ENCODE measurements around the gene DOK1.
A peak's percentile ranks its signal among the peaks of the same experiment; 100 is the strongest.

The DOK1 gene

GRCh38 chr2:74512744-74513604 is 41.5 kb upstream of the DOK1 start:
- WGBS = 2% methylated on average over 34 of the region's 36 CpGs

GRCh38 chr2:74513605-74514367 is 40.7 kb upstream of the DOK1 start:
- Histone ChIP-seq H2BK15ac (ENCODE audit: low read depth, poor library complexity, severe bottlenecking) (no peak overlapping the region), H3K27me3 (ENCODE audit: control insufficient read depth in 1 of 2, insufficient read depth in 1 of 2, low read length in 2 of 2) (peaks cover 83 to 91% of the 10 kb centered on the region in 2 experiments), H2BK5ac (ENCODE audit: low read depth, low read length, poor library complexity, severe bottlenecking) (no peak overlapping the region), H3K18ac (ENCODE audit: low read depth in 1 of 2, low read length in 2 of 2) (no peak overlapping the region), H3K27ac (ENCODE audit: low read length, poor library complexity, severe bottlenecking) (no peak overlapping the region), H3K4me1 (ENCODE audit: control insufficient read depth, insufficient read depth, low read depth, low read length) (peaks cover 18% of the 10 kb centered on the region), H4K91ac (ENCODE audit: low read length) (peak overlapping the region; percentile 20), H3K36me3 (ENCODE audit: control insufficient read depth in 1 of 2, insufficient read depth in 2 of 2, low read depth in 1 of 2, low read length in 2 of 2) (peaks cover 0 to 3% of the 10 kb centered on the region in 2 experiments), H3K4me3 (ENCODE audit: insufficient read depth in 1 of 2, low read depth in 1 of 2, low read length in 2 of 2) (no peak overlapping the region), H3K23ac (ENCODE audit: low read length in 2 of 2) (peak overlapping the region in 1 of 2 experiments; percentile 79), H3K79me1 (replicated peaks; ENCODE audit: low read length, poor library complexity, severe bottlenecking) (no peaks in the 10 kb centered on the region), H2AK5ac (ENCODE audit: low read length, severe bottlenecking) (no peak overlapping the region), H3K4ac (ENCODE audit: low read depth in 1 of 2, low read length in 2 of 2) (no peak overlapping the region), H2BK120ac (ENCODE audit: low read depth, low read length) (no peak overlapping the region), H3K9ac (ENCODE audit: low read length) (no peak overlapping the region), H4K8ac (ENCODE audit: low read length) (no peak overlapping the region), H3K4me2 (ENCODE audit: low read length, poor library complexity, severe bottlenecking) (no peak overlapping the region), H2BK12ac (ENCODE audit: low read length in 2 of 2) (peak overlapping the region in 1 of 2 experiments; percentile 34), H3K14ac (ENCODE audit: low read length in 2 of 2) (no peak overlapping the region), H3K9me3 (ENCODE audit: control insufficient read depth, low read length) (no peaks in the 10 kb centered on the region), H2AFZ (ENCODE audit: low read depth, low read length) (no peak overlapping the region)
- WGBS = 3% methylated on average over 49 of the region's 52 CpGs
- DNase-seq = peak; percentile 35

More at GRCh38 chr2:74512744-74513604, 41.5 kb upstream of the DOK1 start:
- no peak overlapping the region for H3K27ac ChIP-seq (ENCODE audit: low read length, poor library complexity, severe bottlenecking)
- H2AK5ac ChIP-seq (ENCODE audit: low read length, severe bottlenecking) = no peak overlapping the region
- peak overlapping the region in 1 of 2 experiments; percentile 77 for H3K23ac ChIP-seq (ENCODE audit: low read length in 2 of 2)
- no peak overlapping the region for H2AFZ ChIP-seq (ENCODE audit: low read depth, low read length)
- H3K4me3 ChIP-seq (ENCODE audit: insufficient read depth in 1 of 2, low read depth in 1 of 2, low read length in 2 of 2) = no peak overlapping the region
- no peak overlapping the region for H4K8ac ChIP-seq (ENCODE audit: low read length)
- H3K27me3 ChIP-seq (ENCODE audit: control insufficient read depth in 1 of 2, insufficient read depth in 1 of 2, low read length in 2 of 2) = peaks cover 75 to 83% of the 10 kb centered on the region in 2 experiments
- H3K79me1 ChIP-seq (replicated peaks; ENCODE audit: low read length, poor library complexity, severe bottlenecking) = no peaks in the 10 kb centered on the region
- H3K36me3 ChIP-seq (ENCODE audit: control insufficient read depth in 1 of 2, insufficient read depth in 2 of 2, low read depth in 1 of 2, low read length in 2 of 2) = peaks cover 0 to 3% of the 10 kb centered on the region in 2 experiments
- H4K91ac ChIP-seq (ENCODE audit: low read length) = no peak overlapping the region
- no peak overlapping the region for H3K18ac ChIP-seq (ENCODE audit: low read depth in 1 of 2, low read length in 2 of 2)
- DNase-seq = no peak
- H2BK15ac ChIP-seq (ENCODE audit: low read depth, poor library complexity, severe bottlenecking) = no peak overlapping the region
- H3K4ac ChIP-seq (ENCODE audit: low read depth in 1 of 2, low read length in 2 of 2) = no peak overlapping the region
- no peak overlapping the region for H2BK12ac ChIP-seq (ENCODE audit: low read length in 2 of 2)
- no peak overlapping the region for H2BK5ac ChIP-seq (ENCODE audit: low read depth, low read length, poor library complexity, severe bottlenecking)
- no peak overlapping the region for H2BK120ac ChIP-seq (ENCODE audit: low read depth, low read length)
- no peak overlapping the region for H3K9ac ChIP-seq (ENCODE audit: low read length)
- H3K9me3 ChIP-seq (ENCODE audit: control insufficient read depth, low read length) = no peaks in the 10 kb centered on the region
- H3K4me2 ChIP-seq (ENCODE audit: low read length, poor library complexity, severe bottlenecking) = no peak overlapping the region
- H3K14ac ChIP-seq (ENCODE audit: low read length in 2 of 2) = no peak overlapping the region
- H3K4me1 ChIP-seq (ENCODE audit: control insufficient read depth, insufficient read depth, low read depth, low read length) = peaks cover 21% of the 10 kb centered on the region

- H3K27me3 ChIP-seq (ENCODE audit: control insufficient read depth in 1 of 2, insufficient read depth in 1 of 2, low read length in 2 of 2) = peaks cover 92 to 98% of the 10 kb centered on the region in 2 experiments
- H2BK5ac ChIP-seq (ENCODE audit: low read depth, low read length, poor library complexity, severe bottlenecking) = no peak within 1 kb of the TSS
- no peaks in the 10 kb centered on the region for H3K79me1 ChIP-seq (replicated peaks; ENCODE audit: low read length, poor library complexity, severe bottlenecking)
- WGBS = 5% methylated on average over 71 of the region's 82 CpGs
- H3K9me3 ChIP-seq (ENCODE audit: control insufficient read depth, low read length) = no peaks in the 10 kb centered on the region
- H3K27ac ChIP-seq (ENCODE audit: low read length, poor library complexity, severe bottlenecking) = no peak within 1 kb of the TSS
- H2BK120ac ChIP-seq (ENCODE audit: low read depth, low read length) = no peak within 1 kb of the TSS
- H3K36me3 ChIP-seq (ENCODE audit: control insufficient read depth in 1 of 2, insufficient read depth in 2 of 2, low read depth in 1 of 2, low read length in 2 of 2) = peaks cover 0 to 3% of the 10 kb centered on the region in 2 experiments
- peaks cover 18% of the 10 kb centered on the region for H3K4me1 ChIP-seq (ENCODE audit: control insufficient read depth, insufficient read depth, low read depth, low read length)
- no peak within 1 kb of the TSS for H3K4ac ChIP-seq (ENCODE audit: low read depth in 1 of 2, low read length in 2 of 2)
- no peak within 1 kb of the TSS for H2AK5ac ChIP-seq (ENCODE audit: low read length, severe bottlenecking)
- no peak within 1 kb of the TSS for H4K8ac ChIP-seq (ENCODE audit: low read length)
- H3K14ac ChIP-seq (ENCODE audit: low read length in 2 of 2) = no peak within 1 kb of the TSS
- H2BK15ac ChIP-seq (ENCODE audit: low read depth, poor library complexity, severe bottlenecking) = no peak within 1 kb of the TSS
- no peak within 1 kb of the TSS for H3K4me2 ChIP-seq (ENCODE audit: low read length, poor library complexity, severe bottlenecking)
- peak within 1 kb of the TSS; percentile 20 for H4K91ac ChIP-seq (ENCODE audit: low read length)
- H3K4me3 ChIP-seq (ENCODE audit: insufficient read depth in 1 of 2, low read depth in 1 of 2, low read length in 2 of 2) = no peak within 1 kb of the TSS
- H3K9ac ChIP-seq (ENCODE audit: low read length) = no peak within 1 kb of the TSS
- no peak for DNase-seq
- H3K18ac ChIP-seq (ENCODE audit: low read depth in 1 of 2, low read length in 2 of 2) = no peak within 1 kb of the TSS
- H3K23ac ChIP-seq (ENCODE audit: low read length in 2 of 2) = peak within 1 kb of the TSS in 1 of 2 experiments; percentile 87
- peak within 1 kb of the TSS in 1 of 2 experiments; percentile 34 for H2BK12ac ChIP-seq (ENCODE audit: low read length in 2 of 2)
- H2AFZ ChIP-seq (ENCODE audit: low read depth, low read length) = no peak within 1 kb of the TSS
These were observed 39.9 kb upstream of the DOK1 start, which contains the start of gene TLX2 for GRCh38 chr2:74514368-74515270. TSS of gene TLX2 (plus strand) at chr2:74514450. CDS start at chr2:74514807, 357 bp downstream.

Measured in mesenchymal stem cell (in vitro differentiated cells and primary cell).